ENCODE measurements around the gene TBC1D23. TPM values are rescaled to one million over a fixed set of nuclear protein-coding genes. Genes with fewer than 3 reads are reported as not detected.
"Not testable (repeated sequence)": the region's sequence is repeated elsewhere in the genome, so short reads cannot be mapped to it uniquely, and the experiment has no call there.

Gene TBC1D23
- total RNA-seq, 1 donor, result 12.7 TPM

- DNase-seq (ENCODE audit: low read depth in 2 of 3, low spot score in 2 of 3), result peak in 2 of 3 donors; percentile 50 to 69
Measured at GRCh38 chr3:100254168-100254777, 6.5 kb upstream of the TBC1D23 start.

GRCh38 chr3:100256731-100257151, 4.1 kb upstream of the TBC1D23 start:
- DNase-seq (ENCODE audit: low read depth in 2 of 3, low spot score in 2 of 3), result no peak

- no peak for DNase-seq (ENCODE audit: low read depth in 2 of 3, low spot score in 2 of 3)
Measured at GRCh38 chr3:100257586-100257985, 3.2 kb upstream of the TBC1D23 start.

- DNase-seq (ENCODE audit: low read depth in 2 of 3, low spot score in 2 of 3), result peak in 1 of 3 donors; percentile 18
Measured at GRCh38 chr3:100260081-100260684, 609 bp upstream of the TBC1D23 start.

GRCh38 chr3:100261485-100261903, 702 bp downstream of the TBC1D23 start:
- no peak for DNase-seq (ENCODE audit: low read depth in 2 of 3, low spot score in 2 of 3)

- not testable (repeated sequence) for DNase-seq (ENCODE audit: low read depth in 2 of 3, low spot score in 2 of 3)
Measured at GRCh38 chr3:100262925-100263324, 2.1 kb downstream of the TBC1D23 start.

GRCh38 chr3:100263583-100263982, 2.8 kb downstream of the TBC1D23 start:
- no peak for DNase-seq (ENCODE audit: low read depth in 2 of 3, low spot score in 2 of 3)

GRCh38 chr3:100264242-100264641, 3.5 kb downstream of the TBC1D23 start:
- DNase-seq (ENCODE audit: low read depth in 2 of 3, low spot score in 2 of 3), result no peak

- DNase-seq (ENCODE audit: low read depth in 2 of 3, low spot score in 2 of 3), result no peak
Measured at GRCh38 chr3:100265016-100265415, 4.2 kb downstream of the TBC1D23 start.

GRCh38 chr3:100266531-100266930, 5.7 kb downstream of the TBC1D23 start:
- DNase-seq (ENCODE audit: low read depth in 2 of 3, low spot score in 2 of 3), result no peak

GRCh38 chr3:100268156-100268555, 7.4 kb downstream of the TBC1D23 start:
- DNase-seq (ENCODE audit: low read depth in 2 of 3, low spot score in 2 of 3), result no peak

- DNase-seq (ENCODE audit: low read depth in 2 of 3, low spot score in 2 of 3), result no peak
Measured at GRCh38 chr3:100269001-100269400, 8.2 kb downstream of the TBC1D23 start.

- DNase-seq (ENCODE audit: low read depth in 2 of 3, low spot score in 2 of 3), result peak in 1 of 3 donors; percentile 20
Measured at GRCh38 chr3:100269410-100270214, 8.8 kb downstream of the TBC1D23 start.

- no peak for DNase-seq (ENCODE audit: low read depth in 2 of 3, low spot score in 2 of 3)
Measured at GRCh38 chr3:100270215-100270583, 9.4 kb downstream of the TBC1D23 start.

- DNase-seq (ENCODE audit: low read depth in 2 of 3, low spot score in 2 of 3), result no peak
Measured at GRCh38 chr3:100271522-100271921, 10.7 kb downstream of the TBC1D23 start.

- DNase-seq (ENCODE audit: low read depth in 2 of 3, low spot score in 2 of 3), result not testable (repeated sequence)
Measured at GRCh38 chr3:100272797-100273611, 12.2 kb downstream of the TBC1D23 start.

- no peak for DNase-seq (ENCODE audit: low read depth in 2 of 3, low spot score in 2 of 3)
Measured at GRCh38 chr3:100274361-100274760, 13.6 kb downstream of the TBC1D23 start.

GRCh38 chr3:100277255-100277800, 16.5 kb downstream of the TBC1D23 start:
- no peak for DNase-seq (ENCODE audit: low read depth in 2 of 3, low spot score in 2 of 3)

GRCh38 chr3:100278910-100279309, 18.1 kb downstream of the TBC1D23 start:
- no peak for DNase-seq (ENCODE audit: low read depth in 2 of 3, low spot score in 2 of 3)

GRCh38 chr3:100288288-100288894, 27.6 kb downstream of the TBC1D23 start:
- no peak for DNase-seq (ENCODE audit: low read depth in 2 of 3, low spot score in 2 of 3)

All from hematopoietic multipotent progenitor cell (in vitro differentiated cells).